ENCODE measurements around the gene SEPTIN12.
"Not testable (repeated sequence)": the region's sequence is repeated elsewhere in the genome, so short reads cannot be mapped to it uniquely, and the experiment has no call there.

The SEPTIN12 gene

GRCh38 chr16:4801962-4802658 lies 14.0 kb upstream of the SEPTIN12 start, which contains the start of gene ROGDI:
TSS of gene ROGDI (minus strand) at chr16:4802633. CDS start at chr16:4802571, 62 bp downstream.
- peak; percentile 77 for DNase-seq

GRCh38 chr16:4801051-4801961 lies 13.2 kb upstream of the SEPTIN12 start:
- DNase-seq: no peak

GRCh38 chr16:4800290-4801041 lies 12.3 kb upstream of the SEPTIN12 start:
- DNase-seq: no peak

- no peak for DNase-seq
These were observed 11.2 kb upstream of the SEPTIN12 start for GRCh38 chr16:4799171-4799855.

- no peak for DNase-seq
These were observed 10.3 kb upstream of the SEPTIN12 start for GRCh38 chr16:4798456-4798855.

- DNase-seq: no peak
These were observed 9.7 kb upstream of the SEPTIN12 start for GRCh38 chr16:4797805-4798252.

GRCh38 chr16:4796982-4797804 lies 9.0 kb upstream of the SEPTIN12 start:
- no peak for DNase-seq

- DNase-seq: no peak
These were observed 7.9 kb upstream of the SEPTIN12 start for GRCh38 chr16:4795828-4796572.

- DNase-seq: no peak
These were observed 7.2 kb upstream of the SEPTIN12 start, which contains the start of gene SMIM22 for GRCh38 chr16:4795181-4795827. TSS of gene SMIM22 (plus strand) at chr16:4795369. CDS start at chr16:4795735, 366 bp downstream.

- DNase-seq: no peak
These were observed 4.9 kb upstream of the SEPTIN12 start for GRCh38 chr16:4792951-4793513.

- DNase-seq: no peak
These were observed 2.7 kb upstream of the SEPTIN12 start for GRCh38 chr16:4790871-4791270.

- DNase-seq: no peak
These were observed 2.1 kb upstream of the SEPTIN12 start for GRCh38 chr16:4790261-4790660.

GRCh38 chr16:4788910-4789309 lies 765 bp upstream of the SEPTIN12 start:
- DNase-seq: no peak

GRCh38 chr16:4788489-4788889 lies 344 bp upstream of the SEPTIN12 start:
- DNase-seq: no peak

GRCh38 chr16:4787068-4787467 lies 1.1 kb downstream of the SEPTIN12 start:
- DNase-seq: no peak

- no peak for DNase-seq
These were observed 2.2 kb downstream of the SEPTIN12 start for GRCh38 chr16:4785758-4786433.

- DNase-seq: not testable (repeated sequence)
These were observed 3.6 kb downstream of the SEPTIN12 start for GRCh38 chr16:4784444-4784987.

- no peak for DNase-seq
These were observed 4.2 kb downstream of the SEPTIN12 start for GRCh38 chr16:4783951-4784336.
